Fibroblast of lung (primary cell): ENCODE data around the gene OGFRL1. TPM values are rescaled to one million over a fixed set of nuclear protein-coding genes. Genes with fewer than 3 reads are reported as not detected.

Experiments
- DNase-seq, 2 donors: peaks; one replicate each; pipeline versions ENCODE4 v3.0.0 to v3.0.0-alpha.2; 2010; ENCODE audit warnings: low read depth in 2 of 2
- H2AFZ ChIP-seq: 2 replicates; pipeline ENCODE4 v1.5.1; 2012; ENCODE audit warnings: low read length, control low read depth, inconsistent platforms
- H3K27ac ChIP-seq: 2 replicates; pipeline ENCODE4 v1.5.1; 2011; ENCODE audit warnings: low read length, control low read depth; ENCODE audit not compliant: insufficient read depth
- H3K27me3 ChIP-seq: 2 replicates; pipeline ENCODE4 v1.5.1; 2011; ENCODE audit warnings: mild to moderate bottlenecking, low read length; ENCODE audit not compliant: control insufficient read depth, insufficient read depth
- H3K36me3 ChIP-seq: 2 replicates; pipeline ENCODE4 v1.5.1; 2011; ENCODE audit warnings: low read length; ENCODE audit not compliant: control insufficient read depth, insufficient read depth
- H3K4me1 ChIP-seq: 2 replicates; pipeline ENCODE4 v1.5.1; 2011; ENCODE audit warnings: low read length; ENCODE audit not compliant: control insufficient read depth, insufficient read depth; ENCODE audit errors: extremely low read depth
- H3K4me2 ChIP-seq: 2 replicates; pipeline ENCODE4 v1.5.1; 2011; ENCODE audit warnings: low read length, control low read depth; ENCODE audit not compliant: insufficient read depth; ENCODE audit errors: extremely low read depth
- H3K4me3 ChIP-seq, 4 experiments: fragments of 200-600 bp in 1 of 4; sonication (generic) in 1 of 4; replicated peaks in 1 of 4; 2 replicates each; pipeline ENCODE4 v1.5.1; 2011 to 2016; ENCODE audit warnings: low read length in 4 of 4, low read depth in 3 of 4, mild to moderate bottlenecking in 3 of 4, control low read depth in 2 of 4, inconsistent platforms in 1 of 4, mixed read lengths in 1 of 4; ENCODE audit not compliant: insufficient read depth in 1 of 4; ENCODE audit errors: control extremely low read depth in 1 of 4
- H3K79me2 ChIP-seq: 2 replicates; pipeline ENCODE4 v1.5.1; 2012; ENCODE audit warnings: mild to moderate bottlenecking, low read length, inconsistent platforms; ENCODE audit not compliant: control insufficient read depth, insufficient read depth
- H3K9ac ChIP-seq: 2 replicates; pipeline ENCODE4 v1.5.1; 2011; ENCODE audit warnings: mild to moderate bottlenecking, low read length, control low read depth; ENCODE audit not compliant: insufficient read depth
- H3K9me3 ChIP-seq: 2 replicates; pipeline ENCODE4 v1.5.1; 2012; ENCODE audit warnings: low read depth, low read length; ENCODE audit not compliant: control insufficient read depth, insufficient read depth
- H4K20me1 ChIP-seq: 2 replicates; pipeline ENCODE4 v1.5.1; 2011; ENCODE audit warnings: low read length; ENCODE audit not compliant: control insufficient read depth, insufficient read depth; ENCODE audit errors: extremely low read depth
- EZH2 ChIP-seq: IDR thresholded peaks from 2 replicates; pipeline ENCODE4 v1.5.1; 2012; ENCODE audit warnings: low read length, control low read depth, mild to moderate bottlenecking; ENCODE audit errors: missing control alignments
- polyA plus RNA-seq, 2 donors: library from polyadenylated mRNA; depleted of rRNA in 1 of 2; stranded (reverse) in 1 of 2; unstranded in 1 of 2; fragments of >200 nt; gene quantifications; 2 replicates each; pipeline ENCODE4 v1.2.1, GENCODE V29; 2011 to 2012; ENCODE audit warnings: missing spikeins in 1 of 2
- total RNA-seq: library from RNA; depleted of rRNA; stranded (reverse); fragments of >200 nt; gene quantifications from 2 replicates; pipeline ENCODE4 v1.2.1, GENCODE V29; 2014
- TF ChIP-seq, protein P1 (sequence below), 2 donors: IDR thresholded peaks in 1 of 2; conservative IDR thresholded peaks in 1 of 2; 1 replicate in 1 of 2; 2 replicates in 1 of 2; pipeline ENCODE4 v1.5.1; 2011 to 2012; ENCODE audit warnings: low read length in 2 of 2, control low read depth in 1 of 2, inconsistent platforms in 1 of 2, low read depth in 1 of 2, mild to moderate bottlenecking in 1 of 2

Gene OGFRL1
- total and polyA plus RNA-seq, 2 donors (not counting 1 experiment from before 2014, with no cell fraction given): 14.0 to 27.7 TPM

DNA sequence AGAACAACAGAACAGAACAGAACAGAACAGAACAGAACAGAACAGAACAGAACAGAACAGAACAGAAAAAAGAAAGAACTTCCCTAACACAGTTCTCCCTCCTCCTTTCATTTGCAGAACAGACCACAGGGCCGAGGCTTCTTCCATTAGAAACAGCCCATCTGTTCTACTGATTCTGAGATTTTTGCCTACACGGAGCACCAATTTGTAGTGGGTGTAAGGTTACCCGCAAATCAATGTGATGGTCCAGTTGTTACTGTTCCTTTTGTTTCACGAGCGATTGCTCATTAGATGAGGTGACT, 734 bp upstream of the OGFRL1 start:
- no peak overlapping the region for H3K9ac ChIP-seq
- H3K4me1 ChIP-seq: peaks cover 5% of the 10 kb centered on the region
- H3K27ac ChIP-seq: peak overlapping the region; percentile 69
- H3K9me3 ChIP-seq: no peaks in the 10 kb centered on the region
- no peaks in the 10 kb centered on the region for H3K36me3 ChIP-seq
- no peaks in the 10 kb centered on the region for H4K20me1 ChIP-seq
- DNase-seq: no peak
- H3K79me2 ChIP-seq: peaks cover 18% of the 10 kb centered on the region
- peak overlapping the region; percentile 81 for H3K4me2 ChIP-seq
- no peaks in the 10 kb centered on the region for H3K27me3 ChIP-seq
- H2AFZ ChIP-seq: peak overlapping the region; percentile 79
- no peak for TF ChIP-seq EZH2
- TF ChIP-seq, protein P1, sequence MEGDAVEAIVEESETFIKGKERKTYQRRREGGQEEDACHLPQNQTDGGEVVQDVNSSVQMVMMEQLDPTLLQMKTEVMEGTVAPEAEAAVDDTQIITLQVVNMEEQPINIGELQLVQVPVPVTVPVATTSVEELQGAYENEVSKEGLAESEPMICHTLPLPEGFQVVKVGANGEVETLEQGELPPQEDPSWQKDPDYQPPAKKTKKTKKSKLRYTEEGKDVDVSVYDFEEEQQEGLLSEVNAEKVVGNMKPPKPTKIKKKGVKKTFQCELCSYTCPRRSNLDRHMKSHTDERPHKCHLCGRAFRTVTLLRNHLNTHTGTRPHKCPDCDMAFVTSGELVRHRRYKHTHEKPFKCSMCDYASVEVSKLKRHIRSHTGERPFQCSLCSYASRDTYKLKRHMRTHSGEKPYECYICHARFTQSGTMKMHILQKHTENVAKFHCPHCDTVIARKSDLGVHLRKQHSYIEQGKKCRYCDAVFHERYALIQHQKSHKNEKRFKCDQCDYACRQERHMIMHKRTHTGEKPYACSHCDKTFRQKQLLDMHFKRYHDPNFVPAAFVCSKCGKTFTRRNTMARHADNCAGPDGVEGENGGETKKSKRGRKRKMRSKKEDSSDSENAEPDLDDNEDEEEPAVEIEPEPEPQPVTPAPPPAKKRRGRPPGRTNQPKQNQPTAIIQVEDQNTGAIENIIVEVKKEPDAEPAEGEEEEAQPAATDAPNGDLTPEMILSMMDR (conservative IDR thresholded peaks at IDR 0.05 in 1 of 2, IDR thresholded peaks at IDR 0.05 in 1 of 2; ENCODE audit: low read depth in 1 of 2, low read length in 2 of 2): no peak
- H3K4me3 ChIP-seq: peak overlapping the region; percentile 50 to 70 (median 63)

DNA sequence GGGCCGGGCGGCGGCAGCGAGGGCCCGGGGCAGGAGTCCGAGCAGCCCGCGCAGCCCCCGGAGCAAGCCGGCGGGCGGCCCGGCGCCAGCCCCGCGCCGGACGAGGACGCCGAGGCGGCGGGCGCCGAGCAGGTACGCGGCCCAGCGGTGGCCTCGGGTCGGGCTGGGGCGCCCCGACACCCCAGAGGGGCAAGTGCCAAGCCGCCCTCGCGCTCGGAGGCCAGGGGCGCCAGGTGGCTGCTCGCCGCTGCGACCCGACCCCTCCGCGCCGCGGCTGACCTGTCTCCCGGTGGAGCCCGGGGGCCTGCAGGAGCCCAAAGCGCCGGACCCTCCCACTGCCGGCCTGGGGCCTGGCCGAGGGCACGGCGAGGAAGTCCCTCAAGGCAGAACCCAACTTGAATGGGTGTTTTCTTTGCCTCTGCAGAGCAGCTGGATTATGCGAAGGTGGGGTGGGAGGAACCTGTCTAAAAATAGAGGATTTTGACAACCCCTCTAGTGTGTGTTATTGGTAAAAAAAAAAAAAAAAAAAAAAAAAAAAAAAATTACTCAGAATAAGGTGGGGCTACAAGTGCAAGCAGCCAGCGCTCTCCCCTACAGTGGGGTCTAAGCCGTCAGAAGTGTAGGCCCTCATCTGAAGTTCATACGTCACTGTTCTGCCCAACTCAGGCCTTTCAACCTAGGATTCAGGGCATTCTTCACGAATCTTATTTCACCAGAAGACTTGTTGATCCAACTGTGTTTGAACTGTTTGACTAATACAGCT, 609 bp downstream of the OGFRL1 start:
- H4K20me1 ChIP-seq: no peaks in the 10 kb centered on the region
- H3K27ac ChIP-seq: peak overlapping the region; percentile 42
- H3K9me3 ChIP-seq: no peaks in the 10 kb centered on the region
- peak overlapping the region; percentile 74 for H3K9ac ChIP-seq
- DNase-seq: peak in 1 of 2 donors; percentile 20
- no peaks in the 10 kb centered on the region for H3K36me3 ChIP-seq
- no peaks in the 10 kb centered on the region for H3K27me3 ChIP-seq
- H3K4me2 ChIP-seq: peak overlapping the region; percentile 72
- peak overlapping the region; percentile 16 for H2AFZ ChIP-seq
- peak overlapping the region; percentile 55 to 71 (median 66) for H3K4me3 ChIP-seq
- TF ChIP-seq, protein P1 (conservative IDR thresholded peaks at IDR 0.05 in 1 of 2, IDR thresholded peaks at IDR 0.05 in 1 of 2; ENCODE audit: low read depth in 1 of 2, low read length in 2 of 2): no peak
- no peak for TF ChIP-seq EZH2
- H3K4me1 ChIP-seq: peaks cover 8% of the 10 kb centered on the region
- H3K79me2 ChIP-seq: peaks cover 18% of the 10 kb centered on the region

DNA sequence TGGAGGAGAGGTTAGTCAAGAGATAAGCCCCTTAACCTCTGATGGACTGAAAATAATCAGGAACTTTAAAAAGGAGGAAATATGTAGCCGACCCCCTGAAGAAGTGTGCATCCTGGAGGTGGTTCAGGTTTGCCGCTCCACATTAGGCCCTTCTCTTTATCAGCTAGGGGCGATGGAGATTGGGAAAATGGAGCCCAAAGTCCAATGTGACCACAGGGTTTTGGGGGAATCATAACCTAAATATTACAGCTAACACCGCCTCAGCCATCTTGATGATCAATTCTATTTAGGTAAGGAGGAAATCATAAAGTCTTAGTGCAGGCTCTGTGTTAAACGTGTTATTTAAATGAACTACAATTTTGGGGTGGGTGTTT, 1.2 kb downstream of the OGFRL1 start:
- Histone ChIP-seq H3K27me3 (no peaks in the 10 kb centered on the region), H3K4me1 (peaks cover 11% of the 10 kb centered on the region), H3K27ac (no peak overlapping the region), H4K20me1 (no peaks in the 10 kb centered on the region), H3K9me3 (no peaks in the 10 kb centered on the region), H3K4me2 (peak overlapping the region; percentile 72), H3K36me3 (no peaks in the 10 kb centered on the region), H3K9ac (no peak overlapping the region), H3K4me3 (peak overlapping the region; percentile 55 to 71 (median 66)), H3K79me2 (peaks cover 18% of the 10 kb centered on the region), H2AFZ (no peak overlapping the region)
- no peak for DNase-seq
- no peak for TF ChIP-seq EZH2
- TF ChIP-seq, protein P1 (conservative IDR thresholded peaks at IDR 0.05 in 1 of 2, IDR thresholded peaks at IDR 0.05 in 1 of 2; ENCODE audit: low read depth in 1 of 2, low read length in 2 of 2): no peak
